Measurements from ENCODE around the gene NFIC.
"Not testable (repeated sequence)": the region's sequence is repeated elsewhere in the genome, so short reads cannot be mapped to it uniquely, and the experiment has no call there.

NFIC gene

DNA sequence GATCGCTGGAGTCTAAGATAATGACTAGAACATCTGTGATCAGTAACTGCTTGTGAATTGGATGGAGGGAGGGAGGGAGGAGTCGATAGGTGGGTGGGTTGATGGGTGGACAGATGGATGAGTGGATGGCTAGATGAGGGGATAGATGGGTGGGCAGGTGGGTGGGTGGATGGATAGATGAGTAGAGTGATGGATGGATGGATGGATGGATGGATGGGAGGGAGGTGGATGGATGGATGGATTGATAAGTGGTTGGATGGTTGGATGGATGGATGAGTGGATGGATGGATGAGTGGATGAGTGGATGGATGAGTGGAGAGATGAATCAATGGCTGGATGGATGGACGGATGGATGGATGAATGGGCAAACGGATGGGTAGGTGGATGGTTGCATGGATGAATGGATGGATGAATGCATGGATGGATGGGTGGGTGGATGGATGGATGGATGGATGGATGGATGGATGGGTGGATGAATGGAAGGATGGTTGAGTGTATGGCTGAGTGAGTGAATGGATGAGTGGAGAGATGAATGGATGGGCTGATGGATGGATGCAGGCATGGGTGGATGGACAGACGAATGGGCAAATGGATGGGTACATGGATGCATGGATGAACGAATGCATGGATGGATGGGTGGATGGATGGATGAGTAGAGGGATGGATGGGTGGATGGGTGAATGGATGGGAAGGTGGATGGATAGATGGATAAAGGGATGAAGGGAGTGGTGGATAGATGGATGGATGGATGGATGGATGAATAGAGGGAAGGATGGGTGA, 44.0 kb upstream of the NFIC start:
- no peak overlapping the region for H3K4me3 ChIP-seq
- H3K27ac ChIP-seq, result no peak overlapping the region
- TF ChIP-seq, protein P1, sequence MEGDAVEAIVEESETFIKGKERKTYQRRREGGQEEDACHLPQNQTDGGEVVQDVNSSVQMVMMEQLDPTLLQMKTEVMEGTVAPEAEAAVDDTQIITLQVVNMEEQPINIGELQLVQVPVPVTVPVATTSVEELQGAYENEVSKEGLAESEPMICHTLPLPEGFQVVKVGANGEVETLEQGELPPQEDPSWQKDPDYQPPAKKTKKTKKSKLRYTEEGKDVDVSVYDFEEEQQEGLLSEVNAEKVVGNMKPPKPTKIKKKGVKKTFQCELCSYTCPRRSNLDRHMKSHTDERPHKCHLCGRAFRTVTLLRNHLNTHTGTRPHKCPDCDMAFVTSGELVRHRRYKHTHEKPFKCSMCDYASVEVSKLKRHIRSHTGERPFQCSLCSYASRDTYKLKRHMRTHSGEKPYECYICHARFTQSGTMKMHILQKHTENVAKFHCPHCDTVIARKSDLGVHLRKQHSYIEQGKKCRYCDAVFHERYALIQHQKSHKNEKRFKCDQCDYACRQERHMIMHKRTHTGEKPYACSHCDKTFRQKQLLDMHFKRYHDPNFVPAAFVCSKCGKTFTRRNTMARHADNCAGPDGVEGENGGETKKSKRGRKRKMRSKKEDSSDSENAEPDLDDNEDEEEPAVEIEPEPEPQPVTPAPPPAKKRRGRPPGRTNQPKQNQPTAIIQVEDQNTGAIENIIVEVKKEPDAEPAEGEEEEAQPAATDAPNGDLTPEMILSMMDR (IDR thresholded peaks at IDR 0.05), result no peak
- DNase-seq (ENCODE audit: low spot score), result no peak

DNA sequence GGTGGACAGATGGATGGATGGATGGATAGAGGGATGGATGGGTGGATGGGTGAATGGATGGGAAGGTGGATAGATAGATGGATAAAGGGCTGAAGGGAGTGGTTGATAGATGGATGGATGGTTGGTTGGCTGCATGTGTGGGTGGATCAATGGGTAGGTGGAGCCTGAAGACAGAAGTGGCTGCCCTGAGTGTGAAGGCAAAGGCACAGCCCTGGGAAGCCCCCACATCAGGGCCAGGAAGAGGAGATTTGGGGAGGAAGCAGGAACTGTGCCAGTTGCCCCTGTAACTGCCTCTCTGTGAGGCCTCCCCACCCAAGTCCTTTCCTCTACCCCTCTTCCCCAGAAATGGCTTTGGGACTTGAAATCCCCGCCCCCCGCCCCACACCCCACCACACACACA, 43.4 kb upstream of the NFIC start:
- no peak for DNase-seq (ENCODE audit: low spot score)
- no peak overlapping the region for H3K27ac ChIP-seq
- TF ChIP-seq, protein P1 (IDR thresholded peaks at IDR 0.05), result no peak
- no peak overlapping the region for H3K4me3 ChIP-seq

DNA sequence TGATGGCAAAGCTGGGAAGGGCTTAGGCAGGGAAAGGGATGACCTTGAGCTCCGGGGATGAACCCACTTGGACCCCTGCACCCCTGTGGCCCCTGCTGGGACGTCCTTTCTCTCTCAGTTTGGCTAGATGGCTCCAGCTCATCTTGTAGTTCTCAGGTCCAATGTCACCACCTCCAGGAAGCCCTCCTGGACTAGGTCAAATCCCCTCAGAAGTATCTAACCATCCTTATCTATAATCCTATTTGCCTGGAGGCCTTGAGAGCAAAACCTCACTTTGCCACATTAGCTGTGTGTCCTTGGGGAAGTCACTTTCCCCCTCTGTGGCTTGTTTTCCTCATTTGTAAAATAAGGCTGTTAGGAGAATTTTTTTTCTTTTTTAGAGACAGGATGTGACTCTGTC, 42.7 kb upstream of the NFIC start:
- H3K4me3 ChIP-seq, result no peak overlapping the region
- TF ChIP-seq, protein P1 (IDR thresholded peaks at IDR 0.05), result no peak
- DNase-seq (ENCODE audit: low spot score), result no peak

DNA sequence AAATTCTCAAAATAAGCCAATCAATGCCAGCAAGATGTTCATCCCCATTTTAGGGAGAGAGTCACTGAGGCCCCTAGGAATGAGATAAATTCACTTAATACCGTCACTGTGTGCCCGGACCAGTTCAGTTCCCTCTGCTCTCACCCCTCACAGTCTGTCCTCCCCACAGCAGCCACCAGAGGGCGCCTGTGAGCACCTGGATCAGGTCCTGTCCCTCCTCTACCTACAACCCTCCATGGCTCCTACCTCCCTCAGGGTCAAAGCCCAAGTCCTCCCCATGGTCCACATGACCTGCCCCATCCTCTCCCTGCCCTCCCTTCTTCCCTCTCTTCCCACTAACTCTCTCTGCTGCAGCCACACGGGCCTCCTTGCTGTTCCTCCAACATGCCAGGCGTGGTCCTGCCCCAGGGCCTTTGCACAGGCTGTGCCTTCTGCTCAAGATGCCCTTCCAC, 42.0 kb upstream of the NFIC start:
- TF ChIP-seq, protein P1 (IDR thresholded peaks at IDR 0.05), result peak; percentile 35
- no peak for DNase-seq (ENCODE audit: low spot score)
- H3K4me3 ChIP-seq, result no peak overlapping the region
- no peak overlapping the region for H3K27ac ChIP-seq

More for the DNA sequence above, 42.7 kb upstream of the NFIC start:
- H3K27ac ChIP-seq, result no peak overlapping the region

DNA sequence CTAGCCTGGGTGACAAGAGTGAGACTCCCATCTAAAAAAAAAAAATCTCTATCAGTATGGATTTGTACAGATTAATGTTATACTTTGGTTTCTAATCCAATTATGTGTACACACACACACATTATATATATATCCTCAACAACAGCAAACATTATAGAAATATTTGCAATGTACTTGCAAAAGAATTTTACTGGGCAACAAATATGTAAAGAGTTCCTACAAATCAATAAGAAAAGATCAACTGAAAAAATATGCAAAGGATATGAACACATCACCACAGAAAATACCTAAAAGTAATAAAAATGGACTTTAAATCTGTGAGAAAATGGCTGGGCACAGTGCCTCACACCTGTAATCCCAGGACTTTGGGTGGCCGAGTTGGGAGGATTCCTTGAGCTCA, 40.9 kb upstream of the NFIC start:
- Histone ChIP-seq H3K4me3 (no peak overlapping the region), H3K27ac (no peak overlapping the region)
- TF ChIP-seq, protein P1 (IDR thresholded peaks at IDR 0.05), result no peak
- no peak for DNase-seq (ENCODE audit: low spot score)

DNA sequence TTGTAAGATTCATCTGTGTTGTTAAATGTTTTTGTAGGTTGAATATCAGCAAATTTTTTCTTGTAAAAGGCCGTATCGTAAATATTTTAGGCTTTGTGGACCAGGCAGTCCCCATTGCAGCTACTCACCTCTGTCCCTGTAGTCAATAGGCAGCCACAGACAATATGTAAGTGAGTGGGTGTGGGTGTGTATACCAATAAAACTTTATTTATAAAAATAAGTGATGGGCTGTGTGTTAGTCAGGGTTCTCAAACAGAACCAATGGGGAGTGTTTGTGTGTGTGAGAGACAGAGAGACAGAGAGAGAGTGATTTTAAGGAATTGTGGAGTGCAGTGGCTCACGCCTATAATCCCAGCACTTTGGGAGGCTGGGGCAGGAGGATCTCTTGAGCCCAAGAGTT, 37.6 kb upstream of the NFIC start:
- H3K4me3 ChIP-seq, result no peak overlapping the region
- H3K27ac ChIP-seq, result no peak overlapping the region
- DNase-seq (ENCODE audit: low spot score), result no peak
- TF ChIP-seq, protein P1 (IDR thresholded peaks at IDR 0.05), result no peak

DNA sequence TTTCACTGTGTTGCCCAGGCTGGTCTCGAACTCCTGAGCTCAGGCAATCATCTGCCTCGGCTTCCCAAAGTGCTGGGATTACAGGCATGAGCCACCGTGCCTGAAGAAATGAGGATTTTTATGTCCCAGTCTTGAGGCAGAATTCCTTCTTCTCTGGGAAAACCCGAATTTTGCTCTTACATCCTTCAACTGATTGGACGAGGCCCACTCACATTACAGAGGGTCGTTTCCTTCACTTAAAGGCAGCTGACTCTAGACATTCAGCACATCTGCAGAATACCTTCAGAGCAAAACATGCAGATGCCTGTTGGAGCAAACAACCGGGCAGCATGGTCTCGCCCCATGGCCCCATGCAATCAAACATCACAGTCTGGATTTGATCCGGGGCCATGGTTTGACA, 36.3 kb upstream of the NFIC start:
- H3K27ac ChIP-seq, result no peak overlapping the region
- no peak for DNase-seq (ENCODE audit: low spot score)
- TF ChIP-seq, protein P1 (IDR thresholded peaks at IDR 0.05), result no peak
- no peak overlapping the region for H3K4me3 ChIP-seq

DNA sequence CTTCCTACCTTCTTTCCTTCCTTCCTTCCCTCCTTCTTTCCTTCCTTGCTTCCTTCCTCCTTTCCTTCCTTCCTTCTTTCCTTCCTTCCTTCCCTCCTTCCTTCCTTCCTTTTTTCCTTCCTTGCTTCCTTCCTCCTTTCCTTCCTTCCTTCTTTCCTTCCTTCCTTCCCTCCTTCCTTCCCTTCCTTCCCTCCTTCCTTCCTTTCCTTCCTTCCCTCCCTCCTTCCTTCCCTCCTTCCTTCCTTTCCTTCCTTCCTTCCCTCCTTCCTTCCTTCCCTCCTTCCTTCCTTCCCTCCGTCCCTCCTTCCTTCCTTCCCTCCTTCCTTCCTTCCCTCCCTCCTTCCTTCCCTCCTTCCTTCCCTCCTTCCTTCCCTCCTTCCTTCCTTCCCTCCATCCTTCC, 34.2 kb upstream of the NFIC start:
- DNase-seq (ENCODE audit: low spot score); H3K27ac ChIP-seq: not testable (repeated sequence)

More for the DNA sequence above, 34.2 kb upstream of the NFIC start:
- H3K4me3 ChIP-seq, result not testable (repeated sequence)
